Spleen (tissue), 7 donors: Measurements from ENCODE around the gene MYBPHL.

ENCODE experiments used
- POLR2A ChIP-seq, 3 donors: fragments of 450-650 bp; IDR thresholded peaks; one replicate each; pipeline ENCODE4 v1.5.1; 2017; ENCODE audit warnings: antibody characterized with exemption in 3 of 3, mild to moderate bottlenecking in 1 of 3
- POLR2AphosphoS5 ChIP-seq, 3 donors: sonication (generic); formaldehyde crosslinking; IDR thresholded peaks; one replicate each; pipeline ENCODE4 v1.5.1; 2017; ENCODE audit warnings: antibody characterized with exemption in 3 of 3
- TF ChIP-seq, protein P1 (sequence below), 11 experiments: fragments of 200-600 bp in 7 of 11; fragments of 450-650 bp in 4 of 11; sonication (generic) in 4 of 11; IDR thresholded peaks in 8 of 11; conservative IDR thresholded peaks in 3 of 11; 1 replicate in 7 of 11; 2 replicates in 4 of 11; pipeline versions ENCODE4 v1.4.0 to v1.8.0; 2016 to 2021; ENCODE audit warnings: antibody characterized with exemption in 11 of 11, inconsistent platforms in 4 of 11, mild to moderate bottlenecking in 1 of 11
- donor health status: DM: no; HTN: no; CAD: no; lungs with moderate emphysema.
- donor health status: DM: no; HTN: no; CAD: no.
- donor health status: DM: no; HTN: no; CAD: no.

DNA sequence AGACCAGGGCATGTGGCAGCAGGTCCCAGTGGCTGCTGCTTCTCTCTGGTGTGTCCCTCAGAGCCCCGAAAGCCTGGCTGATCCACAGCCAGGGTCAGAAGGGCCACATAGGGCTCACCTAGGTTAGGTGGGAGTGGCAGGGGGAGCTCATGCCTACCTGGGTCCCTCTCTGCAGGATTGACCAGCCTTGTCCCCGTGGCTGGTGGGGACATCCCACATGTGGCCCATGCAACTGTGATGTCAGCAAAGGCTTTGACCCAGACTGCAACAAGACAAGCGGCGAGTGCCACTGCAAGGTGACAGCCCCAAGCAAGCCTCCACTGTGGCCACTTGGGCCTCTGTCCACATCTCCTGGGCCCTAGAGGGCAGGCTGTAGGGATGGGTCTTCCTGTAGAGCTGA is 41.8 kb downstream of the MYBPHL start:
- TF ChIP-seq, protein P1, sequence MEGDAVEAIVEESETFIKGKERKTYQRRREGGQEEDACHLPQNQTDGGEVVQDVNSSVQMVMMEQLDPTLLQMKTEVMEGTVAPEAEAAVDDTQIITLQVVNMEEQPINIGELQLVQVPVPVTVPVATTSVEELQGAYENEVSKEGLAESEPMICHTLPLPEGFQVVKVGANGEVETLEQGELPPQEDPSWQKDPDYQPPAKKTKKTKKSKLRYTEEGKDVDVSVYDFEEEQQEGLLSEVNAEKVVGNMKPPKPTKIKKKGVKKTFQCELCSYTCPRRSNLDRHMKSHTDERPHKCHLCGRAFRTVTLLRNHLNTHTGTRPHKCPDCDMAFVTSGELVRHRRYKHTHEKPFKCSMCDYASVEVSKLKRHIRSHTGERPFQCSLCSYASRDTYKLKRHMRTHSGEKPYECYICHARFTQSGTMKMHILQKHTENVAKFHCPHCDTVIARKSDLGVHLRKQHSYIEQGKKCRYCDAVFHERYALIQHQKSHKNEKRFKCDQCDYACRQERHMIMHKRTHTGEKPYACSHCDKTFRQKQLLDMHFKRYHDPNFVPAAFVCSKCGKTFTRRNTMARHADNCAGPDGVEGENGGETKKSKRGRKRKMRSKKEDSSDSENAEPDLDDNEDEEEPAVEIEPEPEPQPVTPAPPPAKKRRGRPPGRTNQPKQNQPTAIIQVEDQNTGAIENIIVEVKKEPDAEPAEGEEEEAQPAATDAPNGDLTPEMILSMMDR (IDR thresholded peaks at IDR 0.05 in 8 of 11, conservative IDR thresholded peaks at IDR 0.05 in 3 of 11): no peak
- TF ChIP-seq POLR2AphosphoS5 (IDR thresholded peaks at IDR 0.05) (no peak), POLR2A (IDR thresholded peaks at IDR 0.05) (no peak)
